CD4-positive, alpha-beta T cell treated with Interleukin-15 for 1 hour (primary cell): ENCODE results near the gene CLIC4.
"Not testable (repeated sequence)": the region's sequence is repeated elsewhere in the genome, so short reads cannot be mapped to it uniquely, and the experiment has no call there.

Experiments
- DNase-seq: peaks from one replicate; pipeline ENCODE4 v3.0.0-alpha.2; 2020

The CLIC4 gene

DNA sequence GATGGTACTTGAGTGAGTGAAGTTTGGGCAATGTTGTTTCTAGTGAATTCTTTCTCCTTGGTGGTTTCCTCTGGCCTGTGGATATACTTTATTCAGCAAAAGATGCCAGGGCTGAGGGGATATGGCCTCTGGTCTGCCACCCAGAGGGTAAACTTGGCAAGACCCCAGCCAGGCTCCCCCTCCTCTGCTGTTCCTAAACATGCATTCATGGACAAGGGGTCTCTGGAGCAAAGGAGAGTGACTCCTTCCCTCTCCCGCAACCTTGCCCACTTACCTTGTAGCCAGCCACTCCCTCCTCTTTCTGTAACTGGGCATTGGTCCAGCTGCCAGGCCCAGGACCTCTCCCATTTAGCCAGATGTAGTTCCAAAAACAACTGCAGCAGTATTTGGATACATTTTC is 141.0 kb downstream of the CLIC4 start:
- no peak for DNase-seq

DNA sequence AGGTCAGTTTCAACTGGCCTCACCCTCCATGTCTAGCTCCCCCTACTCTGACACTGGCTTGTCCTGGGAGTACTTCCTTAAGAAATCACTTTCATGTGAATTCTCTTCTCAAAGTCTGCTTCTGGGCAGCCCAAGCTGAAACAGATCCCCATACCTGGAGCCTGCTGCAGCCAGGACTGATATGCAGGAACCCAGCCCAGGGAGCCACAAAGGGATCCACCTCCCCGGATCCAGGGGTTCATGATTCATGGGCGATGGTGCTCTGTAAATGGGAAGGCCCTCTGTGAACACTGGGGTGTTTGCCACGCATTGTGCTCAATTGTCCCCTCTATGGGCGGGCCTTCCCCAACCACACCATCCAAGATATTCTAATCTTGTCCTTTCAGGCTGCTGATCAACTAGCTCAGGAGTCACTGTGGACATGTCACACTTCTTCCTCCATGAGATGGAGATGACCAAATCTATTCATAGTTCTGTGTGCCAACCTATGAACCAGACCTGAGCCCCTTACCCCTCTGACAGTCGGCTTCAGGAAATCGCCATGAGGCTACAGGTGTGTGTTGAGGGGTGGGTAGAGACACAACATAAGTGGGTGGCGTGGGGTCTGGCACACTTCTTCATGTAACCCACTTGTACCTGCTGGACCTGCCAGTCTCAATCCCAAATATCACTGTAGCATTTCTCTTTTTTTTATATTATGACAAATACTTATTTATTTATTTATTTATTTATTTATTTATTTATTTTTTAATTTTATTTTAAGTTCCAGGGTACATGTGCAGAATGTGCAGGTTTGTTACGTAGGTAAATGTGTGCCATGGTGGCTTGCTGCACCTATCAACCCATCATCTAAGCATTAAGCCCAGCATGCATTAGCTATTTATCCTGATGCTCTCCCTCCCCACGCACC is 143.1 kb downstream of the CLIC4 start:
- no peak for DNase-seq

DNA sequence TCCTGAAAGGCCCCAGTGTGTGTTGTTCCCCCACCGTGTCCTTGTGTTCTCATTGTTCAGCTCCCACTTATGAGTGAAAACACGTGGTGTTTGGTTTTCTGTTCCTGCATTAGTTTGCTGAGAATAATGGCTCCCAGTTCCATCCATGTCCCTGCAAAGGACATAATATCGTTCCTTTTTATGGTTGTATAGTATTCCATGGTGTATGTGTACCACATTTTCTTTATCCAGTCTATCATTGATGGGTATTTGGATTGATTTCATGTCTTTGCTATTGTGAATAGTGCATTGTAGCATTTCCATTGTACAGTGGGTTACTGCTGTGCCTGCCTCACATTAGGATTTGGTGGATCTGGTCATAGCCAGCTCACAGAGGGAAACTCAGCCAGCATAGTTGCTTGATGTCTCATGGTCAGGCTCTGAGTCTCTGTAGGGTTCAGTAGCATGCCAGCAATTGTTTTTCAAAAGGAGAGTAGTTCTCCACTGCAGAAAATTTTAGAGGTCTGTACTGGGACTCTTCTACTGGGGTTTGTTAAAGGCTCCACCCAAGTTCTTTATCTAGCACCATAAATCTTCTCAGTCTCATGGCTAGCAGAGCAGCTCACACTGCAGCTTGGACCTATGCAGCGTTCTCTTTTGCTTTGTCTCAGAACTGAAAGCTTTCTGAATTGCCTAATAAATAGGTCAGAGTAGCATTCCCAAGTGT is 143.9 kb downstream of the CLIC4 start:
- no peak for DNase-seq

DNA sequence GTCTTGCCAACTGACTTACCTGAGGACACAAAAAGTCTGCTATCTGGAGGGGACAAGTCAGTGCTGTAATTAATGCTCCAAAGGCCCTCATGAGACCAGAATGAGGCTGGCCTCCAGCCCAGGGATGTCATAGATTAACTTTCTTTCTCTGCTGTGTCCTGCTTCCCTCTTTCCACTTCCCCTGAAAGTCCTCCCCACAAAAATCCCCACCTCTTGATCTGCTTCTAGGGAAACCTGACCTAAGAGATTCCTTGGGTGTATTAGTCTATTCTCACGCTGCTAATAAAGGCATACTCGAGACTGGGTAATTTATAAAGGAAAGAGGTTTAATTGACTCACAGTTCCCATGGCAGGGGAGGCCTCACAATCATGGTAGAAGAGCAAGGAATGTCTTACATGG is 145.6 kb downstream of the CLIC4 start:
- no peak for DNase-seq

DNA sequence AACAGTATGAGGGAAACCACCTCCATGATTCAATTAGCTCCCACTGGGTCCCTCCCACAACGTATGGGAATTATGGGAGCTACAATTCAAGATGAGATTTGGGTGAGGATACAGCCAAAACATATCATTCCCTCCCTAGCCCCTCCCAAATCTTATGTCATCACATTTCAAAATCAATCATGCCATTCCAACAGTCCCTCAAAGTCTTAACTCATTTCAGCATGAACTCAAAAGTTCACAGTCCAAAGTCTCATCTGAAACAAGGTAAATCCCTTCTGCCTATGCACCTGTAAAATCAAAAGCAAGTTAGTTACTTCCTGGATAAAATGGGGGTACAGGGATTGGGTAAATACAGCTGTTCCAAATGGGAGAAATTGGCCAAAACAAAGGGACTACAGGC is 146.1 kb downstream of the CLIC4 start:
- not testable (repeated sequence) for DNase-seq

DNA sequence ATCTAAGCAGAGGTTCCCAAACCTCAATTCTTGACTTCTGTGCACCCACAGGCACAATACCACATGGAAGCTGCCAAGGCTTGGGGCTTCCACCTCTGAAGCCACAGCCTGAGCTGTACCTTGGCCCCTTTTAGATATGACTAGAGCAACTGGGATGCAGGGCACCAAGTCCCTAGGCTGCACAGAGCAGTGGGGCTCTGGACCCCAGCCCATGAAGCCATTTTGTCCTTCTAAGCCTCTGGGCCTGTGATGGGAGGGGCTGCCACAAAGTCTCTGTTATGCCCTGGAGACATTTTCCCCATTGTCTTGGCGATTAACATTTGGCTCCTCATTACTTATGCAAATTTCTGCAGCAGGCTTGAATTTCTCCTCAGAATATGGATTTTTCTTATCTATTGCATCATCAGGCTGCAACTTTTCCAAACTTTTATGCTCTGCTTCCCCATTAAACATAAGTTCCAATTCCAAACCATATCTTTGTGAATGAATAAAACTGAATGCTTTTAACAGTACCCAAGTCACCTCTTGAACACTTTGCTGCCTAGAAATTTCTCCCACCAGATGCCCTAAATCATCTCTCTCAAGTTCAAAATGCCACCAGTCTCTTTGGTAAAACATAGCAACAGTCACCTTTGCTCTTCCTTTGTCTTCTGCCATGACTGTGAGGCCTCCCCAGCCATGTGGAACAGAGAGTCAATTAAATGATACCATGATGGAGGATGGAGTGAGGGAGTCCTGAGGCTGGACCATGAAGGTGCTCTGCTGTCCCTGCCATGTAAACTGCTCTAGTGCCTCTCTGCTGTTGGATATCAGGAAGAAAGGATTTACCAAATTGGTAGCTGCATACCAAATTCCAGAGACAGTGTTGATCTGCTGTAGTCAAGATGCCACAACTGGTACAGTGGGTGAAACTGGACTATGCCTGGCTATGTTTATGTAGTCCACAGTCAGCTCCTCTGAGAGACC is 147.2 kb downstream of the CLIC4 start:
- no peak for DNase-seq

DNA sequence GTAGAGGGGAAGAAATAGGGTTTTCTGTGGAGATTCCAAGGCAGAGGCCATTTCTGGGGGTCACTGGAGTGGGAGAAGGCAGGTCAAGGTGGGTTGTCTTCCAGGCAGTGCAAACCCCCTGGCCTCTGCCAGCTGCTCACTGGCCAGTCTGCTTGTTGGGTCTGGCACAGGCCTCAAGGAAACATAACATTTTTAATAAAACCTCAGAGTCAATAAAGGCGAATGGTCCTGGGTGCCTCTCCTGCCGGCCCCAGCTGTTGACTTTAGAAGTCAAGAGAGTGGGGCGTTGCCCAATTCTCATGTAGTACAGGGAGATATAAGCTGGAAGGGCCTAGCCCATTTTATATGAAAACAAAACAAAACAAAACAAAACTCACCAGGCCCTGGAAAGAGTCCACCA is 148.2 kb downstream of the CLIC4 start:
- DNase-seq: no peak
